Stimulated activated CD8-positive, alpha-beta memory T cell treated with anti-CD3 and anti-CD28 coated beads, Interleukin-12 subunit alpha, Interleukin-12 subunit beta, amount 100 ng/mL, for 4 hours (primary cell): ENCODE results near the gene MRPL41.
"Not testable (repeated sequence)": the region's sequence is repeated elsewhere in the genome, so short reads cannot be mapped to it uniquely, and the experiment has no call there.

ENCODE experiments used
- DNase-seq: peaks from one replicate; pipeline ENCODE4 v3.0.0-alpha.2; 2020; ENCODE audit warnings: low read depth

Gene MRPL41

DNA sequence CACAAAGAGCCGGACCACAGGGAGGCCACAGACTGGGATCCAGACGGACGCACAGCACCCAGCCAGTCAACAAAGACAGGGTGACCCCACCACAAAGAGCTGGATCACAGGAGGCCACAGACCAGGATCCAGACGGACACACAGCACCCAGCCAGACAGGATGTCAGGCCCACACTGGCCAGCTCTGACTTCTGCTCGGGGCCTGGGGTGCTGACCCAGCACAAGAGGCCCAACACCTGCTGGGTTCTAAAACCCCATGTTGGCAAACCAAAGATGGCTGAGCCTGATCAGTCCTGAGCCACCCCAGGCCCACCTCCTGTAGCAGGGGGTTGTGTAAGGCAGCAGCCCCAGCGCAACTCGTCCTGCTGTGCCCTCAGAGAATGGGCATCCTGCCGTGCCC lies 32.3 kb downstream of the MRPL41 start:
- DNase-seq: no peak

DNA sequence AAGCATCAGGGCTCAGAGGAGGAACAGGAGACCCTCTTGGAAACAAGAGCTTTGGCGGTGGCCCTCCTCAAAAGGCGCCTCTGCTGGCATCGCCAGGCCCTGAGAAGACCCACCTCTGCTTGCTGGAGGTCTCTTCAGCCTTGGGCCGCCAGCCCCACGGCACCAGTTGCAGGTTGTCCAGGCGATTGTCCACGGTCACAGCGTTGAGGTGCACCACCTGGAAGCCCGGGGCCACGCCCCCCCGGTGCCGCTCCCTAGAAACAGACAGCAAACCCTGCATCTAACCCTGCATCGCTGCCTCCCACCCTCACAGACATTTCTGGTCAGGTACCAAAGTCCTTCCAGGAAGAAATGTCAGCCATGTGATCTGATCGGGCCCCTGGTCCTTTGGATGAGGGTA lies 35.2 kb downstream of the MRPL41 start:
- no peak for DNase-seq

DNA sequence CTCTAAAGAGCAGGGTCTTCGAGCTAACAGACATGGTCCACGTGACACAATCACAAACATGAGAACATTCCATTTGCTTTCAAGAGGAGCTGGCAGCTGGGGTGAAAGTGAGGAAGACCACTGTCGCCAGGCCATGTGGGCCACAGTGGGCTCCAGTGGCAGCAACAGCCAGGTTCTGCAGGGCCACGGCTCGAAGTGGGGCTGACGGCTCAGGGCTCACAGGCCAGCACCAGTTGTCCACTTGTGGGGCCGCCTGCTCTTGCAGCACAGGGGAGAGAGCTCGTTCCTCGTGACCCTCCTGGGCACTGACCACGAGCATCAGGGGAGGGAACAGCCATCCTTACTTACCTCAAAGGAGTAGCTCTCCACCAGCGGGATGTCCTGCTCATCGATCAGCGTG lies 36.6 kb downstream of the MRPL41 start:
- no peak for DNase-seq

DNA sequence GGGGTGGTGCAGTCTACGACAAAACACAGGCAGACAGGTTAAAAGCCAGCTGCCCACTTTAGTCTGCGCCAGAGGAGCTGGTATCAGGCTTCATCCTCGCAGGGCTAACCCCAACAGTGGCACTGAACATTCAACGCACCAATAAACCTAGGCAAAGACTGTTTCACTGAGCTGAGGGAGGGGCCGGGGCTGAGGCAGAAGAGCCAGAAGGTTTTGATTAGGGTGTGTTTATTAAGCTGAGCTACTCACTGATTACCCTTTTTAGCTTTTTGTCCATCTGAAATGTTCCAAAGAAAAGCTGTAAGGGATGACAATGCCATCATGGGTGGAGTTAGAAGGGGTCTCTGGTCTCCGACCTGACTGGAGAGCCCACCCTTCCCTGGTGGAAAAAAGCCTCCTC lies 37.2 kb downstream of the MRPL41 start:
- DNase-seq: no peak

DNA sequence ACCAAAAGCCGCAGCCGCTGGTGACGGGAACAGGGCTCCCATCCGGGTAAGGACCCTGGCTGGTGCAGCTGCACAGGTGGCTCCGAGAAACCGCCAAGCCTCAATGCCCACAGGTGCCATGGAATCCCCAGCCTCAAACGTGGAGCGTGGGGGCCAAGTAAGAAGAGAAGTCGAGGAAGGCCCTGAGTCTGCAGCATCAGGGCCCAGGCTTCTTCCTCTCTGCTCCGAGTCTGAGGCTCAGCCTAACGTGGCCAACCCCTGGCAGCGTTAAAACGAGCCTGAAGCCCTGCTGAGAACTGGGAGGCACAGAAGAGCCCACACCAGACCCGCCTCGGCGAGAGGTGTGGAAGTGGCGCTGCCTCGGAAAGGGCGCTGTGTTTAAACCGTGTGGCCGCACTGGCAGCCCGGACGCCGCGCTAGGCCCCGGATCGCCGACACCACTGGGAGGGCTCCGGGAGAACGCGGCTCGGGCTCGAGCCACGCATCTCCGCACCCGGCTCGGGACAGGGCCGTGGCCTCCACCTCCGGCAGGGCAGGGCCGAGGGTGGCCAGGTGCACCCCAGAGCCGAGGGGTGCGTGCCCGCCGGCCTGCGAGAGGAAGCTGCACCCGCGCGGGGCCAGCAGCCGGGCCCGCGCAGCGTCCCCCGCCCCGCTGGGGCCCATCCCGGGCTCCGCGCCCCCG lies 37.9 kb downstream of the MRPL41 start:
- no peak for DNase-seq

DNA sequence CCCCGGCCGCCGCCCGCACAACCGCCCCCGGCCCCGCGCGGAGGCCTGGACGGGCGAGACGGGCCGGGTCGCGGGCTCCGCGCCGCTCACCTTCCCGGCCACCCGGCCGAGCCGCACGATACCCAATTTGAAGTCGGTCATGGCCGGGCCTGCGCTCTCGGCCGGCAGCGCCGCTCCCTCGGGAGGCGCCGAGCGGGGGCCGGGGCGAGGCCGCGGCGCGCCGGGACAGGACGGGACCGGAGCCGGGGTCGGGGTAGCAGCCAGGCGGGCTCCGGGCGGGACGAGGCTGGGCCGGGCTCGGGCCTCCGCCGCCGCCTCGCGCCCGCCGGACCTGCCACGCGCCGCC lies 38.4 kb downstream of the MRPL41 start:
- no peak for DNase-seq

DNA sequence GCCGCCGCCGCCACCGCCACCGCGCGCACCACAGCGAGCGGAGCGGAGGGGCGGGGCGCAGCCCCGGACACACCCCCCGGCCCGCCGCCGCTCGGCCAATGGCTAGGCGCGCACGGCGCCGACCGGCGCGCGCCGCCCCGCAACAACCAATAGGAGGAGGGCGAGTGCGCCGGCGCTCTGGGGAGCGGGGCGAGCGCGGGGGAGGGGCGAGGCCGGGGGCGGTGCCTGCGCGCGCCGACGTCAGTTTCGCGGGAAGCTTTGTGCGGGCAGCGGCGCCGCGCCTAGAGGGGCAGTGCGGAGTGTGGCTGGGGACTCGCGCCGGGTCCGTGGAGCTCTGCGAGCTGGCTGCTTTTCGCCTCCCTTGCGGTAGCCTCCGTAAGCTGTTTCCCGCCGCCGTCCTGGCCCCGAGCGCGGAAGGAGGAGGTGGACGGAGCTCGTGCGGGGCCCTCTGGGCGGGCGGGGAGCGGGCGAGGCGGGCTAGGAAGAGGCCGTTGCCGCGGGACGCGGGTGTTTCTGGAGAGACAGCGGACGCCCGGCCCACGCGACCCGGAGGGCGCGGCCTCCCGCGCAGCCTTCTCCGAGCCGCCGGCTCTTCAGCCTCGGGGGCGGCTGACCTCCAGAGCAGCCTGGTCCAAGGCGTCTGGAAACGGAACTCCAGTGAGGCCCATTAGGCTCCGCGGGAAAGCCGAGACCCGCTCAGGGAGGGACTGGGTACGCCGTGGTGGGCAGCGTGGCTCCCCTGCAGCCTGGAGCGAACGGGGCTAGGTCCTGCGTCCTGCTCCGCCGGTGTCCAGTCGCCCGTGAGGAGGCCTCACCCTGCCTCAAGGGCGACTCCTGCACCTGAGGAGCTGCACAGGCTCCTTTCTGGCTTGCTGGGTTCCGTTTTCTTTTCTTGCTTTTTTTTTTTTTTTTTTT lies 39.0 kb downstream of the MRPL41 start, which contains the start of gene ZMYND19:
Gene ZMYND19 (minus strand): TSS at position 44 of the 915 bp plus-strand sequence. CDS start 249 bp downstream, outside the sequence.
- peak; percentile 85 for DNase-seq

DNA sequence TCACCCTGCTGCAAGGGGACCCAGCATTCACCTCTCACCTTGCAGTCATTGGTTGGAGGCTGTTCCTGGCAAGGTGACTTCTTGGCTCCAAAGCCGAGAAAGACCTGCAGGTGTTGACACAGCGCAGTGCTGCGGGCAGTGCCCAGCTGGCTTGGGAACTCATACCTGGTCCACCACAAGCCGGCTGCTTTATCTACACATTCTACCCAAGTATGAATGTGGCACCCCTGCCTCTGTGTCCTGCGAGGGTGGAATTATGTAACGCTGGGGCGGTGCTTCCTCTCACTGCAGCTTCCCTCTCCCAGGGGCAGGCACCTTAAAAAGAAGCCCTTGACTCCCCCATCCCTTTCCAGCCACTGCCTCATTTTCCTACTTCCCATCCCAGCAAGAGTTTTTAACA lies 41.1 kb downstream of the MRPL41 start:
- no peak for DNase-seq

DNA sequence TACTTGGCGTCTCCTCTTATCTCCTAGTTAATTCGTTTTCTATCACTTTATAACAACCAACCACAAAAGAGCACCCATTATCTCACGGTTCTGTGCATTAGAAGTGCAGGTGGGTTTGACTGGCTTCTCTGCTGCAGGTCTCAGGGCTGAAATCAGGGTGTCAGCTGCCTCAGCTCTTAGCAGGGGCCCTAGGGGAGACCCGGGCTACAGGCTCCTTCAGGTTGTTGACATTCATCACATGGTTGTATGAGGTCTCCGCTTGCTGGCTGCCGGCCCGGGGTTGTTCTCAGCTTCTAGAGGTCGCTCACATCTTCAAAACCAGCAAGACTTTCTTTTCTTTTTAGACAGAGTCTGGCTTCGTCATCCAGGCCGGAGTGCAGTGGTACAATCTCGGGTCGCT lies 41.5 kb downstream of the MRPL41 start:
- DNase-seq: no peak

DNA sequence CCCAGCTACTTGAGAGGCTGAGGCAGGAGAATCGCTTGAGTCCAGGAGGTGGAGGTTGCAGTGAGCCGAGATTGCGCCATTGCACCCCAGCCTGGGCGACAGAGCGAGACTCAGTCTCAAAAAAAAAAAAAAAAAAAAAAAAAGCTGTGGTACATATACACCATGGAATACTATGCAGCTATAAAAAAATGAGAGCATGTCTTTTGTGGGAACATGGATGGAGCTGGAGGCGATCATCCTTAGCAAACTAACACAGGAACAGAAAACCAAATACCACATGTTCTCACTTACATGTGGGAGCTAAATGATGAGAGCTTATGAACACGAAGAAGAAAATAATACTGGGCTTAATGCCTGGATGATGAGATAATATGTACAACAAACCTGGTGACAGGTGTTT lies 44.9 kb downstream of the MRPL41 start:
- DNase-seq: not testable (repeated sequence)

DNA sequence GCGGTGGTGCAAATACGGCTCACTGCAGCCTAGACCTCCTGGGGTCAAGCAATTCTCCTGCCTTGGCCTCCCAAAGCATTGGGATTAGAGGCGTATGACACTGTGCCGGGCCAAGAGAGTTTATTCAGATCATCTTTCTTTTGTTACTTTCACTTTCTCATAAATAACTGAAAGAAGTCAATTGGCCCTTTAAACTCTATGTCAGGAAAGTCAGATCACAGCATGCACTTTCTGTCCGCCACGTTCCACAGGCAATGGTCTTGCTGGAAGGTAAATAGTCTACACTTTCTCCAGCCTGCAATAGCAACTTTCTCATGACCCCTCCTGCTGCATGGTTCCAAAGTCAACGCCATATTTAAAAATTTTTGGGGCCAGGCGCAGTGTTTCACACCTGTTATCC lies 47.3 kb downstream of the MRPL41 start:
- no peak for DNase-seq
